NCI-H1694 treated with DMSO at 0.1 percent for 48 hours (cell line): ENCODE data around the gene CNEP1R1.
"Not testable (repeated sequence)": the region's sequence is repeated elsewhere in the genome, so short reads cannot be mapped to it uniquely, and the experiment has no call there.

ENCODE experiments used
- DNase-seq: peaks from one replicate; lab custom pipeline; 2025; lab: John Stamatoyannopoulos, UW

The CNEP1R1 gene, protein sequence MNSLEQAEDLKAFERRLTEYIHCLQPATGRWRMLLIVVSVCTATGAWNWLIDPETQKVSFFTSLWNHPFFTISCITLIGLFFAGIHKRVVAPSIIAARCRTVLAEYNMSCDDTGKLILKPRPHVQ

DNA sequence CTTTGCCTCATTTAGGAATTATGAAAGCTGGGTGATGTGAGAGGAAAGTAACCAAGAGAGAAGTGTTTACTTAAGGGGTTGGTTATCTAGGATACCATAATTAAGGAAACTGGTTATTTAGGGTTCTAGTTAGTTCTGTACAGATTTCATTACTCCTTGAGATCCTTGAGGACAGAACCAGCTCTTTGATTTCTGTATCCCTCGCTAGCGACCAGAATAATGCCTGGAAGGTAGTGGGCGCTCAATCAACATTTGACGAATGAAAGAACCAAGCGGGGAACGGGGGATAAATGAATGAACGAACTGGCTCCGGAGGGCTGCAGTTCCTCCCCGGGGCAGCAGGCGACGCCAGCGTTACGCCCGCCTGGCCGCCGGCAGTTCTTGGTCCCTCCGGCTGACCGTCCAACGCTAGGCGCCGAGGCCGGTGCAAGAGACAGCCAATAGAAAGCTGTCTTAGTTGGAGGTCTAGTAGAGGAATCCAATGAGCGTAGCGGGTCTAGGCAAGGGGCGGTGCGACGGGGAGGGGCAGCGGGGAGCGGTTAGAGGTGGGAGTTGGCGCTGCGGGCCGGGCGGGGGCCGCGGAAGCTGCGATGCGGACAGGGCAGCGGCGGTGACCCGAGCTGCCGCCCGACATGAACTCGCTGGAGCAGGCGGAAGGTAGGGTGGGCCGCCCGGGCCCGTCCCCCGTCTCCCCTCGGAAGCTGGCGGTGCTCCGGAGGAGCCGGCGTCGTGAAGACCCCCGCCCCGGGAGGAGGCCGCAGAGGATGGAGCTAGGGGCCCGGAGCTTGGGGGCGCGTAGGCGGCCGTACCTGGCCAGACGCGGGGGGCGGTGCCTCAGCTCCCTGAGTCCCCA, at the start of gene CNEP1R1:
Gene CNEP1R1 (plus strand): TSS at position 542 of the 853 bp plus-strand sequence. CDS start 91 bp downstream, at position 633.
- DNase-seq: peak; percentile 86

DNA sequence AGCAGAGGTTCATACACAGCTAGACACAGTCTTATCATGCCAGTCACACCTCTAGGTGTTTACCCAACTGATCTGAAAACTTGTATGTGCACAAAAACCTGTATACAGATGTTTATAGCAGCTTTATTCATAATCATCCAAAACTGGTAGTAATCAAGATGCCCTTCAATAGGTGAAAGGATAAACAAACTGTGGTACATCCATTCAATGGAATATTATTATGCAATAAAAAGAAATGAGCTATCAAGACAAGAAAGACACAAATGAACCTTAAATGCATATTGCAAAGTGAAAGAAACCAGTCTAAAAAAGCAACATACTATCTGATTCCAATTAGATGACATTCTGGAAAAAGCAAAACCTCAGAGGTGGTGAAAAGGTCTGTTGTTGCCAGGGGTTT, 47.6 kb upstream of the CNEP1R1 start:
- no peak for DNase-seq

DNA sequence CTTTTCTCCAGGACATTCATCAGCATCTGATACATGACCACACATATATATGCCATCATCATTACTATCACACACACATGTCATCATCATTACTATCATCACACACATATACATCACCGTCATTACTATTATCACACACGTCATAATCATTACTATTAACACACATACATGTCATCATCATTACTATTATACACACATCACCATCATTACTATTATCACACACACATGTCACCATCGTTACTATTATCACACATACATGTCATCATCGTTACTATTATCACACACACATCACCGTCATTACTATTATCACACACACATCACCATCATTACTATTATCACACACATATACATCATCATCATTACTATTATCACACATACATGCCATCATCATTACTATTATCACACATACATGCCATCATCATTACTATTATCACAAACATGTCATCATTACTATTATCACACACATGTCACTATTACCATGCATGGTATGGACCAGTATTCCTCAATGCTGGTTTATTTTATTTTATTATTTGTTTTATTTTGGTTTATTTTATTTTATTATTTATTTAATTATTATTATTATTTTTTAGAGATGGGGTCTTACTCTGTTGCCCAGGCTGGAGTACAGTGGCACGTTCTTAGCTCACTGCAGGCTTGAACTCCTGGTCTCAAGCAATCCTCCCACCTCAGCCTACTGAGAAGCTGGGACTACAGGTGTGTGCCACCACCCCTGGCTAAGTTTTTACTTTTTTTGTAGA, 46.3 kb upstream of the CNEP1R1 start:
- no peak for DNase-seq

- DNase-seq: no peak
Measured at GRCh38 chr16:49980166-49980565, 44.9 kb upstream of the CNEP1R1 start.

- DNase-seq: no peak
Measured at GRCh38 chr16:49986351-49987124, 38.5 kb upstream of the CNEP1R1 start.

DNA sequence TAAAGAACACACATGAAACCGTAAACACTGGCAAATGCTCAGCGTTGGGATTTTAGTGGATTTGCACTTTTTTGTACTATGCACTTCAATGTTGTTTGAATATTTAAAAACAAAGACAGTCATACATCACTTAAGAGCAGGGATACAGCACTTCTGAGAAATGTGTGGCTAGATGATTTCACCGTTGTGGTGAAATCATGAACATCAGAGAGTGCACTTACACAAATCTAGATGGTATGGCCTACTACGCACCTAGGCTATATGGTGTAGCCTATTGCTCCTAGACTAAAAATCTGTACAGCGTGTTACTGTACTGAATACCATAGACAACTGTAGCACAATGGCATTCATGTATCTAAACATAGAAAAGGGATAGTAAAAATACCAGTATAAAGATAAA, 37.6 kb upstream of the CNEP1R1 start:
- DNase-seq: no peak

GRCh38 chr16:49992825-49993224, 32.2 kb upstream of the CNEP1R1 start:
- no peak for DNase-seq

- DNase-seq: no peak
Measured at GRCh38 chr16:49993579-49993978, 31.4 kb upstream of the CNEP1R1 start.

- peak; percentile 66 for DNase-seq
Measured at GRCh38 chr16:49994006-49994405, 31.0 kb upstream of the CNEP1R1 start.

DNA sequence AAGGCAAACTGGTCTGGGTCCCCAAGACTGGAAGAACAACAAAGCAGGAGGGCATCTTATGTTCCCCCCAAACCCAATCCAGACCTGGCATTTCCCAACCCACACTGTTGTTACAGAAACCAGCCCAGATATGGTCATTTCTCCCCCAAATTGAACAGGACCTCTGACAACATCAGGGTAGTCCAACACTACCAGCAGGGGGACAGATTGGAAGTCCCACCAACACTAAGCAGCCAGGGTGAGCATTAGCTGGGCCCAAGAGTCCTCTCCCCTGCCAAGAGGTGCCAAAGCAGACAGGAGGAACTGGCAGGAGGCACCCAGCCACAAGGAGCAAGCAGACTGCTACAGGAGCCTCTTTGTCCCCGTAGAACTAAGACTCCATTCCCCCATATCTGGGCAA, 29.3 kb upstream of the CNEP1R1 start:
- no peak for DNase-seq

- no peak for DNase-seq
Measured at GRCh38 chr16:49997721-49998251, 27.2 kb upstream of the CNEP1R1 start.

DNA sequence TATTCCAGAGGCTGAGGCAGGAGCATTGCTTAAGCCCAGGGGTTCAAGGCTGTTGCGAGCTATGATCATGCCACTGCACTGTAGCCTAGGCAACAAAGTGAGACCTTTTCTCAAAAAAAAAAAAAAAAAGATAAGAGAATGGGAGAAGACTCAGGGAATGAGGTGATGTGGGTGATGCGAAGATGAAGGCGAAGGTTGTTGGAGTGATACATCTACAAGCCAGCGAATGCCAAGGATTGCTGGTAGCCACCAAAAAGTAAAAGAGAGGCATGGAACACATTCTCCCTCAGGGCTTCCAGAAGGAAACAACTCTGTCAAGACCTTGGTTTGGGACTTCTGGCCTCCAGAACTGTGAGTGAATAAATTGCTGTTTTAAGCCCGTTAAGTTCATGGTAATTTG, 26.0 kb upstream of the CNEP1R1 start:
- DNase-seq: no peak

DNA sequence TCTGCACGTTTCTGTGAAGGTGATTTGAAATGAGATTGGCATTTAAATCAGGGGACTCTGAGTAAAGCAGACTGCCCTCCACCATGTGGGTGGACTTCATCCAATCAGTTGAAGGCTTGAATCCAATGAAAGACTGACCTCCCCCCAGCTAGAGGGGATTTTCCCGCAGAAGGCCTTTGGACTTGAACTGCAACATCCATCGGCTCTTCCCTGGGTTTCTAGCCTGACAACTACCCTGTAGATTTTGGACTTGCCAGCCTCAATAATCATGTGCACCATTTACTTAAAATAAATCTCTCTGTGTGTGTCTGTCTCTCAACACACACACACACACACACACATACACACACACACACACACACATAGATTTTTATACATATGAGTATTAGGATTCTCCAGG, 23.9 kb upstream of the CNEP1R1 start:
- DNase-seq: no peak

GRCh38 chr16:50002190-50002589, 22.8 kb upstream of the CNEP1R1 start:
- no peak for DNase-seq

- no peak for DNase-seq
Measured at GRCh38 chr16:50004239-50004638, 20.8 kb upstream of the CNEP1R1 start.

- no peak for DNase-seq
Measured at GRCh38 chr16:50006964-50007363, 18.1 kb upstream of the CNEP1R1 start.

DNA sequence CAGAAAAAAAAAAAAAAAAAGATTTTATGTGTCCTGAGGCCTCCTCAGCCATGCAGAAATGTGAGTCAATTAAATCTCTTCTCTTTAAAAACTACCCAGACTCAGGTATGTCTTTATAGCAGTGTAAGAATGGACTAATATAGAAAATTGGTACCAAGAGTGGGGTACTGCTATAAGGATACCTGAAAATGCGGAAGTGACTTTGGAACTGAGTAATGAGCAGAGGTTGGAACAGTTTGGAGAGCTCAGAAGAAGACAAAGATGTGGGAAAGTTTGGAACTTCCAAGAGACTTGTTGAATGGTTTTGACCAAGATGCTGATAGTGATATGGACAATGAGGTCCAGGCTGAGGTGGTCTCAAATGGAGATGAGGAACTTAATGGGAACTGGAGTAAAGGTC, 17.3 kb upstream of the CNEP1R1 start:
- DNase-seq: no peak

GRCh38 chr16:50010212-50010611, 14.8 kb upstream of the CNEP1R1 start:
- DNase-seq: no peak

GRCh38 chr16:50011707-50012106, 13.3 kb upstream of the CNEP1R1 start:
- DNase-seq: no peak

DNA sequence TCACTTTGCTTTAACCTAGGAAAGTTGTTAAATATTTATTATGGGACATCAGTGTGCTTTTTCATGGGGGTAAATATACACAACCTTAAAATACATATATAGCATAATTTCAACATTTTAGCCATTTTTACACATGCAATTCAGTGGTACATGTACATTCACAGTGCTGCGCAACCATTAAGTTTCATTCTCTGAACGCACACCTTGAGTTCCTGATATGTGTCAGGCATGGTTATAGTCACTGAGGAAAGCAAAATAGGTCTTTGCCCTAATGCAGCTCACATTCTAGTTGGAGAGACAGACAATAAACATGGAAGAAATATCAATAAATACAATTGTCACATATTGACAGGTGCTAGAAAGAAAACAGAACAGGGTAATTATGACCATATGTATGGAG, 12.8 kb upstream of the CNEP1R1 start:
- DNase-seq: no peak

DNA sequence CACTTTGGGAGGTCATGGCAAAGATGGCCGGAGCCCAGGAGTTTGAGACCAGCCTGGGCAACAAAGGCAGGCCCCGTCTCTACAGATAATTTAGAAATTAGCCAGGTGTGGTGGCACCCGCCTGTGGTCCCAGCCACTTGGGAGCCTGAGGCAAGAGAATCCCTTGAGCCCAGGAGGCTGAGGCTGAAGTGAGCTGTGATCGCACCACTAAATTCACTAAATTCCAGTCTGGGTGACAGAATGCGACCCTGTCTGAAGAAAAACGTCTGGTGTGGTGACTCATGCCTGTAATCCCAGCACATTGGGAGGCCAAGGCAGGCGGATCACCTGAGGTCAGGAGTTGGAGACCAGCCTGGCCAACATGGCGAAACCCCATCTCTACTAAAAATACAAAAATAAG, 10.8 kb upstream of the CNEP1R1 start:
- DNase-seq: not testable (repeated sequence)

DNA sequence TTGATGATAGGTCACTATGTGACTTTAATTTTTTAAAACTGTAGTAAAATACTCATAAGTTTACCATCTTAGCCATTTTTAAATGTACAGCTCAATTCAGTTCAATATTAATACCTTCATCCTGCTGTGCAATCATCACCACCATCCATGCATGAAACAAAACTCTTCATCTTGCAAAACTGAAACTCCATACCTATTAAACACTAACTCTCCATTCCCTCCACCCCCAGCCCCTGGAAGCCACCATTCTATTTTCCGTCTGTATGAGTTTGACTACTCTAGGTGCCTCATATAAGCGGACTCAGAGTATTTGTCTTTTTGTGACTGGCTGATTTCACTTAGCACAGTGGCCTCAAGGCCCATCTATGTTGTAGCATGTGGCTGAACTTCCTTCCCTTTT, 9.4 kb upstream of the CNEP1R1 start:
- no peak for DNase-seq
